Measurements from ENCODE around the gene ZEB2.

GRCh38 chr2:144554492-144555210 is 34.7 kb upstream of the ZEB2 start:
- TF ChIP-seq, protein P1, sequence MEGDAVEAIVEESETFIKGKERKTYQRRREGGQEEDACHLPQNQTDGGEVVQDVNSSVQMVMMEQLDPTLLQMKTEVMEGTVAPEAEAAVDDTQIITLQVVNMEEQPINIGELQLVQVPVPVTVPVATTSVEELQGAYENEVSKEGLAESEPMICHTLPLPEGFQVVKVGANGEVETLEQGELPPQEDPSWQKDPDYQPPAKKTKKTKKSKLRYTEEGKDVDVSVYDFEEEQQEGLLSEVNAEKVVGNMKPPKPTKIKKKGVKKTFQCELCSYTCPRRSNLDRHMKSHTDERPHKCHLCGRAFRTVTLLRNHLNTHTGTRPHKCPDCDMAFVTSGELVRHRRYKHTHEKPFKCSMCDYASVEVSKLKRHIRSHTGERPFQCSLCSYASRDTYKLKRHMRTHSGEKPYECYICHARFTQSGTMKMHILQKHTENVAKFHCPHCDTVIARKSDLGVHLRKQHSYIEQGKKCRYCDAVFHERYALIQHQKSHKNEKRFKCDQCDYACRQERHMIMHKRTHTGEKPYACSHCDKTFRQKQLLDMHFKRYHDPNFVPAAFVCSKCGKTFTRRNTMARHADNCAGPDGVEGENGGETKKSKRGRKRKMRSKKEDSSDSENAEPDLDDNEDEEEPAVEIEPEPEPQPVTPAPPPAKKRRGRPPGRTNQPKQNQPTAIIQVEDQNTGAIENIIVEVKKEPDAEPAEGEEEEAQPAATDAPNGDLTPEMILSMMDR (IDR thresholded peaks at IDR 0.05; ENCODE audit: low read depth, low read length, poor library complexity, severe bottlenecking): no peak
- TF ChIP-seq EZH2phosphoT487 (IDR thresholded peaks at IDR 0.05; ENCODE audit: borderline replicate concordance, low read length): no peak
